C4-2B (cell line): ENCODE measurements around the gene KCNQ5.

Experiments
- H3K27ac ChIP-seq: fragments of 450-650 bp; 2 replicates; pipeline ENCODE4 v1.5.1; 2017
- CTCF ChIP-seq: fragments of 450-650 bp; conservative IDR thresholded peaks from 2 replicates; pipeline ENCODE4 v1.5.1; 2017; ENCODE audit warnings: mild to moderate bottlenecking
- ZFX ChIP-seq: fragments of 450-650 bp; IDR thresholded peaks from 2 replicates; pipeline ENCODE4 v1.6.1; 2017

The KCNQ5 gene

GRCh38 chr6:72984981-72985665 is 363.3 kb downstream of the KCNQ5 start:
- no peak overlapping the region for H3K27ac ChIP-seq
- TF ChIP-seq CTCF (no peak), ZFX (no peak)

- no peak for TF ChIP-seq CTCF
- no peak for TF ChIP-seq ZFX
- no peak overlapping the region for H3K27ac ChIP-seq
These were observed 365.4 kb downstream of the KCNQ5 start for GRCh38 chr6:72987301-72987700.

- no peak overlapping the region for H3K27ac ChIP-seq
- TF ChIP-seq ZFX (no peak), CTCF (no peak)
These were observed 378.1 kb downstream of the KCNQ5 start for GRCh38 chr6:72999995-73000394.

- no peak overlapping the region for H3K27ac ChIP-seq
- TF ChIP-seq ZFX (no peak), CTCF (no peak)
These were observed 378.6 kb downstream of the KCNQ5 start for GRCh38 chr6:73000460-73000859.

GRCh38 chr6:73002588-73002987 is 380.7 kb downstream of the KCNQ5 start:
- TF ChIP-seq CTCF (no peak), ZFX (no peak)
- H3K27ac ChIP-seq, result no peak overlapping the region

GRCh38 chr6:73003302-73003701 is 381.4 kb downstream of the KCNQ5 start:
- TF ChIP-seq ZFX, result no peak
- TF ChIP-seq CTCF, result no peak

GRCh38 chr6:73004231-73004630 is 382.4 kb downstream of the KCNQ5 start:
- no peak overlapping the region for H3K27ac ChIP-seq
- TF ChIP-seq ZFX (no peak), CTCF (no peak)

More at GRCh38 chr6:73003302-73003701, 381.4 kb downstream of the KCNQ5 start:
- H3K27ac ChIP-seq, result no peak overlapping the region
